Measurements from ENCODE around the gene FGD3. TPM values are rescaled to one million over a fixed set of nuclear protein-coding genes. Genes with fewer than 3 reads are reported as not detected.

Gene FGD3
- total RNA-seq, 1 donor from 2014 or later, result 0.46 TPM

- no peaks in the 10 kb centered on the region for H3K36me3 ChIP-seq (ENCODE audit: control insufficient read depth, insufficient read depth, low read length)
- H3K4me3 ChIP-seq (ENCODE audit: low read depth, low read length), result no peak overlapping the region
- DNase-seq (ENCODE audit: low read depth), result no peak
- H3K27me3 ChIP-seq (ENCODE audit: control insufficient read depth, insufficient read depth, low read length), result peaks cover 4% of the 10 kb centered on the region
- TF ChIP-seq CTCF (IDR thresholded peaks at IDR 0.05; ENCODE audit: insufficient read depth, low read length, poor library complexity, severe bottlenecking), result no peak
Measured at GRCh38 chr9:93038918-93039317, 91.6 kb downstream of the FGD3 start.

GRCh38 chr9:93039456-93039855 lies 92.1 kb downstream of the FGD3 start:
- no peak for DNase-seq (ENCODE audit: low read depth)
- TF ChIP-seq CTCF (IDR thresholded peaks at IDR 0.05; ENCODE audit: insufficient read depth, low read length, poor library complexity, severe bottlenecking), result no peak
- Histone ChIP-seq H3K36me3 (ENCODE audit: control insufficient read depth, insufficient read depth, low read length) (no peaks in the 10 kb centered on the region), H3K4me3 (ENCODE audit: low read depth, low read length) (no peak overlapping the region), H3K27me3 (ENCODE audit: control insufficient read depth, insufficient read depth, low read length) (peaks cover 4% of the 10 kb centered on the region)

GRCh38 chr9:93039976-93040375 lies 92.7 kb downstream of the FGD3 start:
- Histone ChIP-seq H3K4me3 (ENCODE audit: low read depth, low read length) (no peak overlapping the region), H3K27me3 (ENCODE audit: control insufficient read depth, insufficient read depth, low read length) (peaks cover 4% of the 10 kb centered on the region), H3K36me3 (ENCODE audit: control insufficient read depth, insufficient read depth, low read length) (no peaks in the 10 kb centered on the region)
- DNase-seq (ENCODE audit: low read depth), result no peak
- TF ChIP-seq CTCF (IDR thresholded peaks at IDR 0.05; ENCODE audit: insufficient read depth, low read length, poor library complexity, severe bottlenecking), result no peak

GRCh38 chr9:93040409-93040808 lies 93.1 kb downstream of the FGD3 start:
- no peak for TF ChIP-seq CTCF (IDR thresholded peaks at IDR 0.05; ENCODE audit: insufficient read depth, low read length, poor library complexity, severe bottlenecking)
- no peak for DNase-seq (ENCODE audit: low read depth)

GRCh38 chr9:93041108-93041802 lies 93.9 kb downstream of the FGD3 start:
- no peak for TF ChIP-seq CTCF (IDR thresholded peaks at IDR 0.05; ENCODE audit: insufficient read depth, low read length, poor library complexity, severe bottlenecking)
- no peaks in the 10 kb centered on the region for H3K36me3 ChIP-seq (ENCODE audit: control insufficient read depth, insufficient read depth, low read length)
- H3K4me3 ChIP-seq (ENCODE audit: low read depth, low read length), result no peak overlapping the region
- H3K27me3 ChIP-seq (ENCODE audit: control insufficient read depth, insufficient read depth, low read length), result no peaks in the 10 kb centered on the region
- DNase-seq (ENCODE audit: low read depth), result no peak

More at GRCh38 chr9:93040409-93040808, 93.1 kb downstream of the FGD3 start:
- Histone ChIP-seq H3K27me3 (ENCODE audit: control insufficient read depth, insufficient read depth, low read length) (peaks cover 2% of the 10 kb centered on the region), H3K36me3 (ENCODE audit: control insufficient read depth, insufficient read depth, low read length) (no peaks in the 10 kb centered on the region), H3K4me3 (ENCODE audit: low read depth, low read length) (no peak overlapping the region)

GRCh38 chr9:93043122-93043521 lies 95.8 kb downstream of the FGD3 start:
- DNase-seq (ENCODE audit: low read depth), result no peak
- Histone ChIP-seq H3K36me3 (ENCODE audit: control insufficient read depth, insufficient read depth, low read length) (no peaks in the 10 kb centered on the region), H3K27me3 (ENCODE audit: control insufficient read depth, insufficient read depth, low read length) (no peaks in the 10 kb centered on the region), H3K4me3 (ENCODE audit: low read depth, low read length) (no peak overlapping the region)
- no peak for TF ChIP-seq CTCF (IDR thresholded peaks at IDR 0.05; ENCODE audit: insufficient read depth, low read length, poor library complexity, severe bottlenecking)

Data from kidney epithelial cell (primary cell).